MG63 (cell line): Measurements from ENCODE around the gene CDH4. TPM values are rescaled to one million over a fixed set of nuclear protein-coding genes. Genes with fewer than 3 reads are reported as not detected.

Experiments used
- DNase-seq: peaks from one replicate; pipeline ENCODE4 v3.0.0-alpha.2; 2020
- H3K27me3 ChIP-seq: fragments of 250-450 bp; sonication (Bioruptor Pico); 2 replicates; pipeline ENCODE4 v1.5.1; 2020; ENCODE audit warnings: mild to moderate bottlenecking, moderate library complexity
- H3K36me3 ChIP-seq: fragments of 250-450 bp; sonication (Bioruptor Pico); 2 replicates; pipeline ENCODE4 v1.5.1; 2020; ENCODE audit warnings: mild to moderate bottlenecking, moderate library complexity
- H3K4me3 ChIP-seq: fragments of 250-450 bp; sonication (Bioruptor Pico); 2 replicates; pipeline ENCODE4 v1.5.1; 2020; ENCODE audit warnings: mild to moderate bottlenecking, moderate library complexity
- H3K9me3 ChIP-seq: fragments of 250-450 bp; sonication (Bioruptor Pico); 2 replicates; pipeline ENCODE4 v1.5.1; 2020; ENCODE audit warnings: mild to moderate bottlenecking, moderate library complexity
- total RNA-seq: library from RNA; depleted of rRNA; stranded (reverse); fragments of >200 nt; shearing (Covaris generic); gene quantifications from 2 replicates; pipeline ENCODE4 v1.2.3, GENCODE V29; 2014; ENCODE audit warnings: low replicate concordance

CDH4 gene
- total RNA-seq, 1 experiment from 2014 or later: not detected

- H3K9me3 ChIP-seq: no peaks in the 10 kb centered on the region
- no peak for DNase-seq
- H3K27me3 ChIP-seq: peaks cover 2% of the 10 kb centered on the region; the same call in 1 of the 2 replicates
- no peaks in the 10 kb centered on the region for H3K36me3 ChIP-seq
- no peak overlapping the region for H3K4me3 ChIP-seq
These were observed 486.6 kb downstream of the CDH4 start for GRCh38 chr20:61738601-61739069.

GRCh38 chr20:61739086-61739831 is 487.2 kb downstream of the CDH4 start:
- Histone ChIP-seq H3K9me3 (no peaks in the 10 kb centered on the region), H3K27me3 (peaks cover 2% of the 10 kb centered on the region; the same call in 1 of the 2 replicates), H3K4me3 (no peak overlapping the region), H3K36me3 (no peaks in the 10 kb centered on the region)
- DNase-seq: no peak

DNA sequence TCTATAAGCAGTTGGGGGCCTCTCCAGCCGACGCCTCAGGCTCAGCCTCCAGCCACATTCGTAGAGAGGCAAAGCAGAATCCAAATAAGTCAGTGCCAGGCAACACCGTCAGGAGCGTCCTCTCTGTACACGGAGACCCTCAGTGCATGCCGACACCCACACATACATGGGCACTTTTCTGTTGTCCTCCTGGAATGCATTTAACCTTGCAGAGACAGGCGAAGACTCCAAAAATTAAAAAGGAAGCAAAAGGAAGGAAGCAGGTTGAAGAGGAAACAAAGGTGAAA is 487.7 kb downstream of the CDH4 start:
- DNase-seq: no peak
- Histone ChIP-seq H3K36me3 (no peaks in the 10 kb centered on the region), H3K27me3 (peaks cover 2% of the 10 kb centered on the region; the same call in 1 of the 2 replicates), H3K9me3 (no peaks in the 10 kb centered on the region), H3K4me3 (no peak overlapping the region)

DNA sequence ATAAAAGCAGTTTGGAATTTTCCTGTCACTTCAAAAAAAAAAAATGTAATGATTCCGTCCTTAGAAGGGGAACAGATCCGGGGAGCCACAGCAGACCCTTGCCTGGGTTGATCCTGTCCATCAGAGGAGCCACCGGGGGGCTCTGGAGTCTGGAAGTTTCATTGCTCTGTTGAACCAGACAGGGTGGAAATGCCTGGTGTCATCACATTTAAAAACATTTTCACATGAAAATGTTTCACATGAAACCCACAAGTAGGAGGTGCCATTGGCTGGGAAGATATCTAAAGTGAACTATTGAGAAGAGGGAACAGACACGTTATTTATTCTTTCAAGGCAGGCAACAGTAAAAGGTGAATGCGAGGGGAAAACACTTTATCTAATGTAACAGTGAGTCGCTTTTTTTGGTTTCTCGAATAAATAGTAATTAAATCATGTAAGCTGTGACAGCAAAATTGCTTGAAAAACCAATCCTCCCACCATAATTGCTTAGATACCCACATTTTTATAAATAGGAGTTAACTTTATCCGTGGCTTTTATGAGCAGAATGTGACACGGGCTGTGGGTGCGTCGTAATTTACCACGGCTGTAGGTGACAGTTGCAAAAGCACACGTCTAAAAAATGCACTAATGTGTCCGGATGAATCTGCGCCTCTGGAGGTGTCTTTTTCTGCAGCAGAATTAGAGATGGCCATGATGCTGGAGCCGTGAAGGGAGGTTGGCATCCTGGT is 490.2 kb downstream of the CDH4 start:
- no peaks in the 10 kb centered on the region for H3K36me3 ChIP-seq
- DNase-seq: no peak
- peaks cover 2% of the 10 kb centered on the region; the same call in 1 of the 2 replicates for H3K27me3 ChIP-seq
- H3K9me3 ChIP-seq: no peaks in the 10 kb centered on the region
- H3K4me3 ChIP-seq: no peak overlapping the region

- H3K9me3 ChIP-seq: no peaks in the 10 kb centered on the region
- H3K4me3 ChIP-seq: no peak overlapping the region
- no peak for DNase-seq
- H3K36me3 ChIP-seq: no peaks in the 10 kb centered on the region
- H3K27me3 ChIP-seq: peaks cover 2% of the 10 kb centered on the region; the same call in 1 of the 2 replicates
These were observed 491.5 kb downstream of the CDH4 start for GRCh38 chr20:61743606-61744005.

DNA sequence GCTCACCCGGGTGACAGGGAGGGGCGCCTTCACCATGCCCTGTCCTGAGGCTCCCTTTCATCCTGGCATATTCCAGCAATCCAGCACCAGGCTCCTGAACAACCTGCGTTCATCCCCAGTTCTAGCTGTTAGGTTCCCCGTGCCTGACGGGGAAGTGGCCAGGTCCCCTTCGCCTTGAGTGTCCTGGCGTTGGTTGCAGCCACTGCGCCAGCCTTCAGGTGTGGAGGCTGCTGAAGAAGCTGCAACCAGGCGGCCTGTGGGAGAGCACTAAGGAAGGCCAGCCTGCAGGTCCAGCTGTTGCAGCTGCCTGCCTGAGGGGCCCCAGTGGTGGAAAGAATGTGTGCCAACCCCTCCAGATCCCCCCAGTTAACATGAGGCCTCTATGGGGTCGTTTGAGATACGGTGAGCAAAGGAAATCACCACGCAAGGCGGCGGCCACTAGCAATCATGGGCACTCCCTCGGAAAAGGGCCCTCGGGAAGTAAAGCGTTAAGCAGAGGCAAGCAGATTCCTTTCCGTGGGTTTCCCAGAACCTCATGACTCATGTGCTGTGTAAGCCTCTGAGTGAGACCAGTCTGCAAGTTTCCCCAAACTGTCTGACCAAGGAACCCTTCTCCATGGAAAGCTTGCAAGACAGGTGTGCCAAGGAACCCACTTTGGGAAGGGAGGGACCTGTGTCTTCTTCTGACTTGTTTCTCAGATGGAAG is 492.8 kb downstream of the CDH4 start:
- Histone ChIP-seq H3K27me3 (peaks cover 2% of the 10 kb centered on the region; the same call in 1 of the 2 replicates), H3K36me3 (no peaks in the 10 kb centered on the region), H3K4me3 (no peak overlapping the region), H3K9me3 (no peaks in the 10 kb centered on the region)
- DNase-seq: no peak

GRCh38 chr20:61745397-61746146 is 493.5 kb downstream of the CDH4 start:
- Histone ChIP-seq H3K36me3 (no peaks in the 10 kb centered on the region), H3K4me3 (no peak overlapping the region), H3K27me3 (peaks cover 2% of the 10 kb centered on the region; the same call in 1 of the 2 replicates), H3K9me3 (peaks cover 4% of the 10 kb centered on the region; the same call in 1 of the 2 replicates)
- DNase-seq: no peak

GRCh38 chr20:61746147-61746646 is 494.1 kb downstream of the CDH4 start:
- H3K9me3 ChIP-seq: peaks cover 4% of the 10 kb centered on the region; the same call in 1 of the 2 replicates
- peaks cover 2% of the 10 kb centered on the region; the same call in 1 of the 2 replicates for H3K27me3 ChIP-seq
- DNase-seq: no peak
- no peaks in the 10 kb centered on the region for H3K36me3 ChIP-seq
- H3K4me3 ChIP-seq: no peak overlapping the region

DNA sequence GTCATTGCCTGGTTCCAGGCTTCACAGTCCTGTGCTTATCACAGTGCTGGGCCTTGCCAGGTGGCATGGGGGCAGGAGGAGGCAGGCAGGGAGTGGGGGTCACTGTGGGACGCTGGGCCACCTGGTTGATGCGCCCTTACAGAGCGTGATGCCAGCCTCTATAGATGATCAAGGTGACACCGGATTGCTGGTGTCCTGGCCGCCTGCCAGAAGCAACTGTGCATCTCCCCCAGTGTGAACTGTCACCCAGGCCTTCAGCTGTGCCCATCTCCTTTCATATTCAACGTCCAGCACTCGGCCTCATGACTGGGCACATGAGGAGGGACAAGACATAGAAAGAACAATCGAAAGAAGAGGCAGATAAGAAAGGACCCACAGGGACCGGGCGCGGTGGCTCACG is 494.7 kb downstream of the CDH4 start:
- Histone ChIP-seq H3K4me3 (no peak overlapping the region), H3K9me3 (peaks cover 4% of the 10 kb centered on the region; the same call in 1 of the 2 replicates), H3K27me3 (peaks cover 1% of the 10 kb centered on the region; the same call in 1 of the 2 replicates), H3K36me3 (no peaks in the 10 kb centered on the region)
- no peak for DNase-seq

DNA sequence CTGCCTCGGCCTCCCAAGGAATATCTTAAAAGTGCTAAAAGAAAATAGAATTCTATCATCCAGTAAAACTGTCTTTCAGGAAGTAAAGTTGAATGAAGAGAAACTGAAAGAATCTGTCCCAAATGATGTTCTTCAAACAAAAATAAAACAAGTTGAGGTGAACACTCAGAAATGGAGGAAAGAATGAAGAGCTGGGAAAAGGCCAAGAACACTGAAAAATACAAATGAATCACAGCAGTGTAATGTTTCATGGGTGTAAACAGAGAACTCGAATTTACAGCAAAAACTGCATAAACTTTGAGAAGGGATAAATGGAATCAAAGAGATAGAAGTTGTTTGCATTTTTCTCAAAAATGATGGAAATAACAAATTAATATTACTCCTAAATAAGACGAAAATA is 496.3 kb downstream of the CDH4 start:
- Histone ChIP-seq H3K9me3 (peaks cover 4% of the 10 kb centered on the region; the same call in 1 of the 2 replicates), H3K36me3 (no peaks in the 10 kb centered on the region), H3K4me3 (no peak overlapping the region), H3K27me3 (peaks cover 2% of the 10 kb centered on the region; the same call in 1 of the 2 replicates)
- no peak for DNase-seq

- DNase-seq: no peak
- peaks cover 4% of the 10 kb centered on the region; the same call in 1 of the 2 replicates for H3K9me3 ChIP-seq
- no peak overlapping the region for H3K4me3 ChIP-seq
- no peaks in the 10 kb centered on the region for H3K36me3 ChIP-seq
- peaks cover 2% of the 10 kb centered on the region; the same call in 1 of the 2 replicates for H3K27me3 ChIP-seq
These were observed 497.5 kb downstream of the CDH4 start for GRCh38 chr20:61749406-61750075.

- no peak for DNase-seq
- Histone ChIP-seq H3K4me3 (no peak overlapping the region), H3K36me3 (no peaks in the 10 kb centered on the region), H3K9me3 (peaks cover 4% of the 10 kb centered on the region; the same call in 1 of the 2 replicates), H3K27me3 (peaks cover 2% of the 10 kb centered on the region; the same call in 1 of the 2 replicates)
These were observed 498.0 kb downstream of the CDH4 start for GRCh38 chr20:61750093-61750492.

DNA sequence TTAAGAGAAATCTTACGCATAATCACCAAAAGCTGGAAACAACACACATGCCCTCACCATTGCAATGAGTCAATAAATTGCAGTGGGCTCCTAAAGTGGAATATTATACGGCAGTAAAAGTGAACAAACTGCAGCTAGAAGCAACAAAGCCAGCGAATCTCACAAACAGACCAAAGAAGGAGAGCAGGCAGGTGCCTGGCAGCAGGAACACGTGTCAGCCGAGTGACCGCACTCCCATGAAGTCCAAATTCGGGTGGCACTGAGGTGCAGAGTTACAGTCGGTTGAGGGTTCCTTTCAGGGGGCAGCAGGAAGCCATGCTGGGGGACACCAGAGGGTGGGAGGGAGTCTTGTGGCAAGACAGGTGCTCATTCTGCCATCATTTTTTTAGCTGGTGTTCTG is 500.5 kb downstream of the CDH4 start:
- no peak overlapping the region for H3K4me3 ChIP-seq
- H3K36me3 ChIP-seq: no peaks in the 10 kb centered on the region
- peaks cover 4% of the 10 kb centered on the region; the same call in 1 of the 2 replicates for H3K9me3 ChIP-seq
- DNase-seq: no peak
- peaks cover 2% of the 10 kb centered on the region; the same call in 1 of the 2 replicates for H3K27me3 ChIP-seq

GRCh38 chr20:61753316-61753942 is 501.4 kb downstream of the CDH4 start:
- Histone ChIP-seq H3K9me3 (peaks cover 4% of the 10 kb centered on the region; the same call in 1 of the 2 replicates), H3K27me3 (peaks cover 2% of the 10 kb centered on the region; the same call in 1 of the 2 replicates), H3K36me3 (no peaks in the 10 kb centered on the region), H3K4me3 (no peak overlapping the region)
- DNase-seq: no peak
